ENCODE measurements around the gene P3H1. TPM values are rescaled to one million over a fixed set of nuclear protein-coding genes. Genes with fewer than 3 reads are reported as not detected.

The P3H1 gene
- total and polyA plus RNA-seq, 2 experiments from 2014 or later = 51.1 to 75.1 TPM

DNA sequence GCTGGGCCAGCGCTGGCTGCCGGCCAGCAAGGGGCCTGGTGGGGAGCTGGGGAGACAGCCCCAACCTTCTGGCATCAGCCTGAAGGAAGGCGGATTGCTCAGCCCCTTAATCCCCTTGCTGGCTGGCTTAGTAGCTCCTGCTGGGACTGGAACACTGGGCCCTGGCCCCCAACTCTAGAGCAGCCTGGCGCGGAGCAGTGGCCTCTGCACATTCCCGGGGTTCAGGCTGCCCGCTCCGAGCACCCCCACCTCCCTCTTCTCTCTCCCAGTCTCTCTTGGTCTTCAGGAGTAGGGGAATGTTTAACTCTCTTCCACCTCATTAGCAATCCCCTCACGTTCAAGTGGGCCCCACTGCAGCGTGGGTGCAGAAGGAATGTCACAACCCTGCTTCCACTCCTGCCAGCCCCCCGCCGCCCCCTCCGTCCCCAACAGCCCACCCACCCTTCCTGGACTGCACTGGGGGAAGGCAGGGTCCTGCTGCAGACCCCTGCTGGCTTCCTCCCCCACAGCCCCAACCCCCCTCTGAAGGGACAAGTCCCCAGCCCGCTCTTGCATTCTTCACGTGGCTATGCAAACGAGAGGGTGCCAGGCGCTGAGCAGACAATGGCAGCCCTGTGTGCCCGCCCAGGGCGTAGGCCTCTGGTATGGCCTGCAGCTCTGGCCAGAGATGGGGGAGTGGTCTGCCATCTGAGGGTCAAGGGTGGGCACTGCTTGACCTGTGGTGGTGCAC is 25.8 kb downstream of the P3H1 start:
- 0 out of 2 replicates have a peak overlapping the region, but pooled peaks have one; percentile 84 for H3K27ac Mint-ChIP-seq
- H3K4me2 ChIP-seq = peak overlapping the region; percentile 85
- peak; percentile 73 for DNase-seq (ENCODE audit: low spot score)

More for the DNA sequence above, 25.8 kb downstream of the P3H1 start:
- H3K79me2 ChIP-seq (replicated peaks; ENCODE audit: insufficient read depth) = no peaks in the 10 kb centered on the region
- H3K9me2 ChIP-seq (ENCODE audit: insufficient read depth) = no peaks in the 10 kb centered on the region
- peak overlapping the region; percentile 47; the same call in 1 of the 2 replicates for H3K4me3 ChIP-seq
- H3F3A ChIP-seq (replicated peaks; ENCODE audit: low read depth) = no peaks in the 10 kb centered on the region
- peaks cover 22% of the 10 kb centered on the region for H3K4me1 ChIP-seq (ENCODE audit: insufficient read depth)
- Mint-ChIP-seq H3K36me3 (ENCODE audit: low read depth) (peaks cover 7% of the 10 kb centered on the region; the same call in 2 of the 3 replicates), H3K9me3 (no peaks in the 10 kb centered on the region), H3K4me1 (peaks cover 42% of the 10 kb centered on the region), H3K4me3 (peak overlapping the region; percentile 51), H3K27me3 (ENCODE audit: insufficient read depth, low read depth, poor library complexity) (peaks cover 12% of the 10 kb centered on the region)
- no peaks in the 10 kb centered on the region for H4K20me1 ChIP-seq (replicated peaks; ENCODE audit: insufficient read depth)
- H3K27ac ChIP-seq (ENCODE audit: low read depth) = 0 out of 2 replicates have a peak overlapping the region, but pooled peaks have one; percentile 53
- TF ChIP-seq STAT1 (IDR thresholded peaks at IDR 0.05; ENCODE audit: unreplicated experiment) = no peak
- TF ChIP-seq EZH2 (IDR thresholded peaks at IDR 0.05; ENCODE audit: low read depth, unreplicated experiment) = no peak
- TF ChIP-seq JUNB (IDR thresholded peaks at IDR 0.05; ENCODE audit: unreplicated experiment) = no peak
- TF ChIP-seq, protein P1, sequence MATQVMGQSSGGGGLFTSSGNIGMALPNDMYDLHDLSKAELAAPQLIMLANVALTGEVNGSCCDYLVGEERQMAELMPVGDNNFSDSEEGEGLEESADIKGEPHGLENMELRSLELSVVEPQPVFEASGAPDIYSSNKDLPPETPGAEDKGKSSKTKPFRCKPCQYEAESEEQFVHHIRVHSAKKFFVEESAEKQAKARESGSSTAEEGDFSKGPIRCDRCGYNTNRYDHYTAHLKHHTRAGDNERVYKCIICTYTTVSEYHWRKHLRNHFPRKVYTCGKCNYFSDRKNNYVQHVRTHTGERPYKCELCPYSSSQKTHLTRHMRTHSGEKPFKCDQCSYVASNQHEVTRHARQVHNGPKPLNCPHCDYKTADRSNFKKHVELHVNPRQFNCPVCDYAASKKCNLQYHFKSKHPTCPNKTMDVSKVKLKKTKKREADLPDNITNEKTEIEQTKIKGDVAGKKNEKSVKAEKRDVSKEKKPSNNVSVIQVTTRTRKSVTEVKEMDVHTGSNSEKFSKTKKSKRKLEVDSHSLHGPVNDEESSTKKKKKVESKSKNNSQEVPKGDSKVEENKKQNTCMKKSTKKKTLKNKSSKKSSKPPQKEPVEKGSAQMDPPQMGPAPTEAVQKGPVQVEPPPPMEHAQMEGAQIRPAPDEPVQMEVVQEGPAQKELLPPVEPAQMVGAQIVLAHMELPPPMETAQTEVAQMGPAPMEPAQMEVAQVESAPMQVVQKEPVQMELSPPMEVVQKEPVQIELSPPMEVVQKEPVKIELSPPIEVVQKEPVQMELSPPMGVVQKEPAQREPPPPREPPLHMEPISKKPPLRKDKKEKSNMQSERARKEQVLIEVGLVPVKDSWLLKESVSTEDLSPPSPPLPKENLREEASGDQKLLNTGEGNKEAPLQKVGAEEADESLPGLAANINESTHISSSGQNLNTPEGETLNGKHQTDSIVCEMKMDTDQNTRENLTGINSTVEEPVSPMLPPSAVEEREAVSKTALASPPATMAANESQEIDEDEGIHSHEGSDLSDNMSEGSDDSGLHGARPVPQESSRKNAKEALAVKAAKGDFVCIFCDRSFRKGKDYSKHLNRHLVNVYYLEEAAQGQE (IDR thresholded peaks at IDR 0.05; ENCODE audit: unreplicated experiment) = no peak
- TF ChIP-seq NANOG (IDR thresholded peaks at IDR 0.05; ENCODE audit: borderline replicate concordance) = no peak
- TF ChIP-seq, protein P2, sequence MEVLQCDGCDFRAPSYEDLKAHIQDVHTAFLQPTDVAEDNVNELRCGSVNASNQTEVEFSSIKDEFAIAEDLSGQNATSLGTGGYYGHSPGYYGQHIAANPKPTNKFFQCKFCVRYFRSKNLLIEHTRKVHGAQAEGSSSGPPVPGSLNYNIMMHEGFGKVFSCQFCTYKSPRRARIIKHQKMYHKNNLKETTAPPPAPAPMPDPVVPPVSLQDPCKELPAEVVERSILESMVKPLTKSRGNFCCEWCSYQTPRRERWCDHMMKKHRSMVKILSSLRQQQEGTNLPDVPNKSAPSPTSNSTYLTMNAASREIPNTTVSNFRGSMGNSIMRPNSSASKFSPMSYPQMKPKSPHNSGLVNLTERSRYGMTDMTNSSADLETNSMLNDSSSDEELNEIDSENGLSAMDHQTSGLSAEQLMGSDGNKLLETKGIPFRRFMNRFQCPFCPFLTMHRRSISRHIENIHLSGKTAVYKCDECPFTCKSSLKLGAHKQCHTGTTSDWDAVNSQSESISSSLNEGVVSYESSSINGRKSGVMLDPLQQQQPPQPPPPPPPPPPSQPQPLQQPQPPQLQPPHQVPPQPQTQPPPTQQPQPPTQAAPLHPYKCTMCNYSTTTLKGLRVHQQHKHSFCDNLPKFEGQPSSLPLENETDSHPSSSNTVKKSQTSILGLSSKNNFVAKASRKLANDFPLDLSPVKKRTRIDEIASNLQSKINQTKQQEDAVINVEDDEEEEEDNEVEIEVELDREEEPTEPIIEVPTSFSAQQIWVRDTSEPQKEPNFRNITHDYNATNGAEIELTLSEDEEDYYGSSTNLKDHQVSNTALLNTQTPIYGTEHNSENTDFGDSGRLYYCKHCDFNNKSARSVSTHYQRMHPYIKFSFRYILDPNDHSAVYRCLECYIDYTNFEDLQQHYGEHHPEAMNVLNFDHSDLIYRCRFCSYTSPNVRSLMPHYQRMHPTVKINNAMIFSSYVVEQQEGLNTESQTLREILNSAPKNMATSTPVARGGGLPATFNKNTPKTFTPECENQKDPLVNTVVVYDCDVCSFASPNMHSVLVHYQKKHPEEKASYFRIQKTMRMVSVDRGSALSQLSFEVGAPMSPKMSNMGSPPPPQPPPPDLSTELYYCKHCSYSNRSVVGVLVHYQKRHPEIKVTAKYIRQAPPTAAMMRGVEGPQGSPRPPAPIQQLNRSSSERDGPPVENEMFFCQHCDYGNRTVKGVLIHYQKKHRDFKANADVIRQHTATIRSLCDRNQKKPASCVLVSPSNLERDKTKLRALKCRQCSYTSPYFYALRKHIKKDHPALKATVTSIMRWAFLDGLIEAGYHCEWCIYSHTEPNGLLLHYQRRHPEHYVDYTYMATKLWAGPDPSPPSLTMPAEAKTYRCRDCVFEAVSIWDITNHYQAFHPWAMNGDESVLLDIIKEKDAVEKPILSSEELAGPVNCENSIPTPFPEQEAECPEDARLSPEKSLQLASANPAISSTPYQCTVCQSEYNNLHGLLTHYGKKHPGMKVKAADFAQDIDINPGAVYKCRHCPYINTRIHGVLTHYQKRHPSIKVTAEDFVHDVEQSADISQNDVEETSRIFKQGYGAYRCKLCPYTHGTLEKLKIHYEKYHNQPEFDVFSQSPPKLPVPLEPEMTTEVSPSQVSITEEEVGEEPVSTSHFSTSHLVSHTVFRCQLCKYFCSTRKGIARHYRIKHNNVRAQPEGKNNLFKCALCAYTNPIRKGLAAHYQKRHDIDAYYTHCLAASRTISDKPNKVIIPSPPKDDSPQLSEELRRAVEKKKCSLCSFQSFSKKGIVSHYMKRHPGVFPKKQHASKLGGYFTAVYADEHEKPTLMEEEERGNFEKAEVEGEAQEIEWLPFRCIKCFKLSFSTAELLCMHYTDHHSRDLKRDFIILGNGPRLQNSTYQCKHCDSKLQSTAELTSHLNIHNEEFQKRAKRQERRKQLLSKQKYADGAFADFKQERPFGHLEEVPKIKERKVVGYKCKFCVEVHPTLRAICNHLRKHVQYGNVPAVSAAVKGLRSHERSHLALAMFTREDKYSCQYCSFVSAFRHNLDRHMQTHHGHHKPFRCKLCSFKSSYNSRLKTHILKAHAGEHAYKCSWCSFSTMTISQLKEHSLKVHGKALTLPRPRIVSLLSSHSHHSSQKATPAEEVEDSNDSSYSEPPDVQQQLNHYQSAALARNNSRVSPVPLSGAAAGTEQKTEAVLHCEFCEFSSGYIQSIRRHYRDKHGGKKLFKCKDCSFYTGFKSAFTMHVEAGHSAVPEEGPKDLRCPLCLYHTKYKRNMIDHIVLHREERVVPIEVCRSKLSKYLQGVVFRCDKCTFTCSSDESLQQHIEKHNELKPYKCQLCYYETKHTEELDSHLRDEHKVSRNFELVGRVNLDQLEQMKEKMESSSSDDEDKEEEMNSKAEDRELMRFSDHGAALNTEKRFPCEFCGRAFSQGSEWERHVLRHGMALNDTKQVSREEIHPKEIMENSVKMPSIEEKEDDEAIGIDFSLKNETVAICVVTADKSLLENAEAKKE (CRISPR knock-in tag; IDR thresholded peaks at IDR 0.05) = no peak
- TF ChIP-seq ZNF114 (CRISPR knock-in tag; IDR thresholded peaks at IDR 0.05) = no peak
- TF ChIP-seq EZH2phosphoT487 (IDR thresholded peaks at IDR 0.05; ENCODE audit: unreplicated experiment) = no peak
- no peak for TF ChIP-seq ZNF331 (CRISPR knock-in tag; IDR thresholded peaks at IDR 0.05; ENCODE audit: low read depth)
- TF ChIP-seq POLR2AphosphoS5 (IDR thresholded peaks at IDR 0.05; ENCODE audit: low read depth) = no peak
- TF ChIP-seq, protein P3, sequence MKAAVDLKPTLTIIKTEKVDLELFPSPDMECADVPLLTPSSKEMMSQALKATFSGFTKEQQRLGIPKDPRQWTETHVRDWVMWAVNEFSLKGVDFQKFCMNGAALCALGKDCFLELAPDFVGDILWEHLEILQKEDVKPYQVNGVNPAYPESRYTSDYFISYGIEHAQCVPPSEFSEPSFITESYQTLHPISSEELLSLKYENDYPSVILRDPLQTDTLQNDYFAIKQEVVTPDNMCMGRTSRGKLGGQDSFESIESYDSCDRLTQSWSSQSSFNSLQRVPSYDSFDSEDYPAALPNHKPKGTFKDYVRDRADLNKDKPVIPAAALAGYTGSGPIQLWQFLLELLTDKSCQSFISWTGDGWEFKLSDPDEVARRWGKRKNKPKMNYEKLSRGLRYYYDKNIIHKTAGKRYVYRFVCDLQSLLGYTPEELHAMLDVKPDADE (IDR thresholded peaks at IDR 0.05) = no peak
- TF ChIP-seq, protein P4, sequence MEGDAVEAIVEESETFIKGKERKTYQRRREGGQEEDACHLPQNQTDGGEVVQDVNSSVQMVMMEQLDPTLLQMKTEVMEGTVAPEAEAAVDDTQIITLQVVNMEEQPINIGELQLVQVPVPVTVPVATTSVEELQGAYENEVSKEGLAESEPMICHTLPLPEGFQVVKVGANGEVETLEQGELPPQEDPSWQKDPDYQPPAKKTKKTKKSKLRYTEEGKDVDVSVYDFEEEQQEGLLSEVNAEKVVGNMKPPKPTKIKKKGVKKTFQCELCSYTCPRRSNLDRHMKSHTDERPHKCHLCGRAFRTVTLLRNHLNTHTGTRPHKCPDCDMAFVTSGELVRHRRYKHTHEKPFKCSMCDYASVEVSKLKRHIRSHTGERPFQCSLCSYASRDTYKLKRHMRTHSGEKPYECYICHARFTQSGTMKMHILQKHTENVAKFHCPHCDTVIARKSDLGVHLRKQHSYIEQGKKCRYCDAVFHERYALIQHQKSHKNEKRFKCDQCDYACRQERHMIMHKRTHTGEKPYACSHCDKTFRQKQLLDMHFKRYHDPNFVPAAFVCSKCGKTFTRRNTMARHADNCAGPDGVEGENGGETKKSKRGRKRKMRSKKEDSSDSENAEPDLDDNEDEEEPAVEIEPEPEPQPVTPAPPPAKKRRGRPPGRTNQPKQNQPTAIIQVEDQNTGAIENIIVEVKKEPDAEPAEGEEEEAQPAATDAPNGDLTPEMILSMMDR (conservative IDR thresholded peaks at IDR 0.05; ENCODE audit: low read depth in 2 of 2) = no peak
- TF ChIP-seq CREB1 (CRISPR knock-in tag; IDR thresholded peaks at IDR 0.05; ENCODE audit: low read depth) = no peak
- H3K27me3 ChIP-seq (ENCODE audit: insufficient read depth) = no peaks in the 10 kb centered on the region
- no peaks in the 10 kb centered on the region for H3K36me3 ChIP-seq (ENCODE audit: insufficient read depth)
- peak; percentile 26 for ATAC-seq
- H2AFZ ChIP-seq = peak overlapping the region; percentile 87
